ENCODE results near the gene TAF1L.

The TAF1L gene

GRCh38 chr9:32587901-32588300 is 47.6 kb downstream of the TAF1L start:
- no peak for DNase-seq

GRCh38 chr9:32584784-32585183 is 50.7 kb downstream of the TAF1L start:
- no peak for DNase-seq

- DNase-seq: no peak
Observed at GRCh38 chr9:32581512-32582143, 53.8 kb downstream of the TAF1L start.

GRCh38 chr9:32580631-32581300 is 54.7 kb downstream of the TAF1L start:
- DNase-seq: no peak

- peak; percentile 69 for DNase-seq
Observed at GRCh38 chr9:32579706-32580331, 55.6 kb downstream of the TAF1L start.

All from CD4-positive, alpha-beta T cell treated with Interleukin-15 for 1 hour (primary cell).